Measurements from ENCODE around the gene DOCK3. TPM values are rescaled to one million over a fixed set of nuclear protein-coding genes. Genes with fewer than 3 reads are reported as not detected.
"Not testable (repeated sequence)": the region's sequence is repeated elsewhere in the genome, so short reads cannot be mapped to it uniquely, and the experiment has no call there.

Gene DOCK3
- total RNA-seq, 1 donor from 2014 or later: not detected

DNA sequence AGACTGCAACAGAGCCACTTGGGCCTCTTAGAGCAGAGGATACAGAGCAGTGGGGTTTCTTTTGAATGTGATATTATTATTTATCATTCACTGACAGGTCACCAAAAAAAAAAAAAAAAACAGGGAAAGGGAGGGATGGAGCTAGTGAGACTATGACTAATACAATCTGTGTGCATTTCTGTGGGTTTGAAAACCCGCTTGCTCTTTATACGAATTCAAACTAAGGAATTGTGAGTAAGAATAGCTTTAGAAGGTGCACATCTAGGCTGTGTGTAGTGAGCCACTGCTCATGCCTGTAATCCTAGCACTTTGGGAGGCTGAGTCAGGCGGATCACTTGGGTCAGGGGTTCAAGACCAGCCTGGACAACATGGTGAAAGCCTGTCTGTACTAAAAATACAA is 523.8 kb downstream of the DOCK3 start:
- DNase-seq (ENCODE audit: low read depth in 2 of 2): no peak

DNA sequence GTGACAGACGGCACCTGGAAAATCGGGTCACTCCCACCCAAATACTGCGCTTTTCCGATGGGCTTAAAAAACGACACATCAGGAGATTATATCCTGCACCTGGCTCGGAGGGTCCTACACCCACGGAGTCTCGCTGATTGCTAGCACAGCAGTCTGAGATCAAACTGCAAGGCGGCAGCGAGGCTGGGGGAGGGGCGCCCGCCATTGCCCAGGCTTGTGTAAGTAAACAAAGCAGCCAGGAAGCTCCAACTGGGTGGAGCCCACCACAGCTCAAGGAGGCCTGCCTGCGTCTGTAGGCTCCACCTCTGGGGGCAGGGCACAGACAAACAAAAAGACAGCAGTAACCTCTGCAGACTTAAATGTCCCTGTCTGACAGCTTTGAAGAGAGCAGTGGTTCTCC is 524.6 kb downstream of the DOCK3 start:
- not testable (repeated sequence) for DNase-seq (ENCODE audit: low read depth in 2 of 2)

DNA sequence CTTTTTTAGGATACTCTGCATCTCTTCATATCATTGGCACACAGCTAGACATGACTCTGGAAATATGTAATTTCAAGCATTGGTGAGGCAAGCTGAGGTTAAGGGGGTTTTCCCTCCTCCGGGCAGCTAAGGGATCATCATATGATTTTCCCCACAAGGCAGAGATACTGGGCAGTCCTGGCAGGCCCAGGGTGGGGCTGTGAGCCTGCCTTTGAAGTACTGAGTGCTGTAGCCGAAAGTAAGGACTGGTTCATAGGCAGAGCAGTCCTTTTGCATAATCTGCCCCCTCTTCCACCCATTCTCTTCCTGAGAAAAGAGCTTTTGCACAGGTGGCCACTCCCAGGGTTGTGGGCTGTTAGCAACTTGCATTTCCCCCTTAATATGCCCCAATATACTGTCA is 541.6 kb downstream of the DOCK3 start:
- DNase-seq (ENCODE audit: low read depth in 2 of 2): no peak

DNA sequence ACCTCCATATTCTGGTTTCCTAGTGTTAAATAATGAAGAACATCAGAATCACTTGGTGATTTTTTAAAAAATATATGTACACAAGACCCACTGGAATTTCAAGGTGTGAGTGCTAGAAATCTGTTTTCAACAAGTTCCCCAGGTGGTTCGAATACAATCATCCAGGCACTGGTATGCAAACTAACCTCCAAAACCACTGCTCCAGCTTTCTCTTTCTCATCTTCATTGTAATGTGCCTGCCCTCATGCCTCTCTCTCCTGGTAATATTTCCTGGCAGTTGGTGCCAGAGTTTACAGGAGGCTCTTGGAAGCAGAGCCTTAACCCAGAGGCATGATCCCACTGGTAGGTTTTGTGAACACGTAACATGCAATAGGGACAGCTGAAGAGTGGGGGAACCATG is 547.2 kb downstream of the DOCK3 start:
- no peak for DNase-seq (ENCODE audit: low read depth in 2 of 2)

DNA sequence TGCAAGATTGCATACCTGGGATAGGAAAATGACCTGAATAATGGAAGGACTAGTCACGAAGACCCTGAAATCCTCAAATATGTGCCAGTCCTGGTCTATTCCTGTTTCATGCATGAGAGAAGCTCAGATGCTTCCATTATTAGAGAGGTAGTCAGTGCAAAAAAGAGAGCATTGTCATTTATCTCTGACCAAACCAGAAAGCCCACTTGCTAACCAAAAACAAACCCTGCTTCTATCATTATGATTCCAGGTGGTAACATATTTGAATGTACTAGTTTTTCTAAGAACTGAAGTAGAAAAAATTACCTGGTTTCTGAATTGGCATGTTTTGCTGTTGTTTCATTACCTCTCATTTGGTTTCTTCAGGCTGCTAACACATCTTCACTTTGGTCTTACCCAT is 549.6 kb downstream of the DOCK3 start:
- no peak for DNase-seq (ENCODE audit: low read depth in 2 of 2)

DNA sequence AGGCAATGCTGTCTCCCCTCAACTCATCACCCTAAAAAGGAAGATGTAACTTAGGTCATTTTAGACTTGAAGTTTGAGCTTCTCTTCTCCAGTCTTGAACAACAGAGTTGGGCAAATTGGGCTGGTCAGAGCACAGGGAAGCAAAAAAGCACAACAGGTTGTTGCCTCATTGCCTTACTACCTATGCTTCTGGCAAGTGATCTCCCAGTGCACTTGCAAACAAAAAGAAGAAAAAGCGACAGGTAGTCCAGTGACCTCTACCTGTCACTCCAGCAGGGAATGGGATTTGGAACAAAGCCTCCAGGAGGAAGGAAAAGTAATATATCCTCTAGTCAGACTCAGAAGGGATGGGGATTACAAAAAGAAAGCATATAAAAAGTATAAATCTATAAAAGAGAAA is 550.1 kb downstream of the DOCK3 start:
- no peak for DNase-seq (ENCODE audit: low read depth in 2 of 2)

DNA sequence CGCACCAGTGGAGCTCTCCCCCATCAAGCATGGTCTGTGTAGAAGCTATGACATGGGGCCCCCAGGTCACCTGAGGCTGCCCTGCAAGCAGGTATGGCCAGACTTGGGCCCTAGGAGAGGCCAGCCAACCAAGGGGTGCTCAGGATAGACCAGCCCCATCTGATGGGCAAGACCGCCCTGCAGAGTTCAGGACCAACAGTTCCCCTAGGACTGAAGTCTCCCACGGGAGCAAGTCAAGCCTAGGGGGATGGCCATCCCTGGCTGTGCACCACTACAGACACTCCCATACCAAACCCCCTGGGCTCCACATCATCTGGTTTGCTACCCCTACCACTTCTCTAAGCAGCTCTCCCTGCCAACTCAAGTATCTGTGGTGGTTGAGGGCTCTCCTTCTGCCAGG is 568.2 kb downstream of the DOCK3 start:
- no peak for DNase-seq (ENCODE audit: low read depth in 2 of 2)

DNA sequence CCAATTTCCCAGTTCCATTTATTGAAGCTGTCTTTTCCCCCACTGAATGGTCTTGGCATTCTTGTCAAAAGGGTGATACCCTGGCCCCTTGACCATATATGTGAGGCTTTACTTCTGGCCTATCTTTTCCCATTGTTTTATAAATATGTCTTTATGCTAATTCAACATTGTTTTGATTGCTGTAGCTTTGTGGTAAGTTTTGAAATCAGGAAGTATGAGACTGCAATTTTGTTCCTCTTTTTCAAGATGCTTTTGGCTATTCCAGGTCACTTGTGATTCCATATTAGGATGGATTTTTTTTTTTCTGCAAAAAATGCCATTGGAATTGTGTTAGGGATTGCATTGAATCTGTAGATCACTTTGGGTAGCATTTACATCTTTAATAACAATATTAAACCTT is 569.2 kb downstream of the DOCK3 start:
- no peak for DNase-seq (ENCODE audit: low read depth in 2 of 2)

DNA sequence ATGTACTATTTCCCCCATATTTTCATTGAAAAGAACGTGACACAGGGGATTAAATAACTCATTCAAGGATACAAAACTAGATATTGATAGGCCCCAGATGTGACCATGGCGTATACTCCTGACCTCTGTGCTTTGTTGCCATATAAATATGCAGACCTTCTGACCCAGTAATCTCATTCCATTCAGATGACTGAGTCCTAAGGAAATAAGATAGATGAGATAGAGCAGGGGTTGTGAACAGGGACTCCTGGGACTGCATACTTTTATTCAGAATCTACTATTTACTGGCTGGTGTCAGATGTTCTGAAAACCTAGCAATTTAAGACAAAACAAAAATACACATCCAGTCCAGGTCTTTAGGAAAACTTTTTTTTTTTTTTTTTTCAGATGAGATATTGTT is 571.1 kb downstream of the DOCK3 start:
- no peak for DNase-seq (ENCODE audit: low read depth in 2 of 2)

DNA sequence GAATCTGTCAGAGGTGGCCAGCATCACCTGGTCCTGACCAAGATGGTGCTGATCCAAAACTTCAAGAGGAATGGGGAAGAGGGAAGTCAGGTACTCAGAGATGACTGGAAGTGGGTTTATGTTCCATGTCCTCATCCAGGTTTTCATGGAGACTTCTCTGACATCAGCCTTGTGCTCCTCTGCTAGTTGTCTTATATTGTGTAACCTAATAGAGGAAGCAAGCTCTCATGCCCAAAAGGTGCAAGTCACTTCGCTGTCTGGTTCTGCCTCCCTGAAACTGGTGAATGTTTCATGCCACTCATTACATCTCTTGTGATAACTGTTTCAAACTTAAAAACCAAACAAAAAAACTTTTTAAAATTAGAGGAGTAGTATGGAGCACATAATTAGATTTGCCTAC is 583.1 kb downstream of the DOCK3 start:
- DNase-seq (ENCODE audit: low read depth in 2 of 2): no peak

DNA sequence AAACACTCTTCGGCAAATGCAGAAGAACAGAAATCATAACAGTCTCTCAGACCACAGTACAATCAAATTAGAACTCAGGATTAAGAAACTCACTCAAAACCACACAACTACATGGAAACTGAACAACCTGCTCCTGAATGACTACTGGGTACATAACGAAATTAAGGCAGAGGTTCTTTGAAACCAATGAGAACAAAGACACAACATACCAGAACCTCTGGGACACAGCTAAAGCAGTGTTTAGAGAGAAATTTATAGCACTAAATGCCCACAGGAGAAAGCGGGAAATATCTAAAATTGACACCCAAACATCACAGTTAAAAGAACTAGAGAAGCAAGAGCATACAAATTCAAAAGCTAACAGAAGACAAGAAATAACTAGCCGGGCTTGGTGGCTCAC is 589.4 kb downstream of the DOCK3 start:
- not testable (repeated sequence) for DNase-seq (ENCODE audit: low read depth in 2 of 2)

DNA sequence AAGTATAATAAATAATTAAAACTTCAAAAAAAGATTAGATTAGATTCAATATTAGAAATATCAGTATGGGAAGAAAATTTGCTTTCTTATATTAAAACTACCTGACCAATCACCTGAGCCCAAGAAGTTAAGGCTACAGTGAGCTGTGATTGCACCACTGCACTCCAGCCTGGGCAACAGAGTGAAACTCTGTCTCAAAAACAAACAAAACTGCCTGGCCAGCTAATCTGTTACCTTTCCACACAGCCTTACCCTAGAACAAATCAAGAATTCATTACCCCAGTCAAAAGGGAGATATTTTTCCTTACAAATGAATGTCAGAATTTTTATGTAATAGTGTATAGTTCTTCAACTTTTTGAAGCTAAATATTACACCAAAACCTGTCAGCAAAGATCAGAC is 593.4 kb downstream of the DOCK3 start:
- DNase-seq (ENCODE audit: low read depth in 2 of 2): no peak

DNA sequence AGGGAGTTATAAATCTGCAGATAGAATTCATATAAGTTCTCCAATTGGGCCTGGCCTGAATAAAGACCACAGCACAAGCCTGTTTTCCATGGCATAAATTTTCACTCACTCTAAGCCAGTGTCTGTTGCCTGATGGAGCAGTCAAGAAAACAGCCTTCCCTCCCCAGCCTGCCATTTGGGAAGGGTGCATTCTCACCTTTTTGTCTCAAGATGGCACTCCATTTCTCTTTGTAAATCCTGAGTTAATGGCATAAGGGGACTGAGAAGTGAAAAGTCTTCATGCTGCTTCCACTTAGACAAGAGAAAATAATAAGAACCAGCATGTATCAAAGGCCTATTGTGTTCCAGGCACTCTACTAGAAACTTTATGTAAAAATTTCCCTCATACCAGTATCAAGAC is 594.7 kb downstream of the DOCK3 start:
- no peak for DNase-seq (ENCODE audit: low read depth in 2 of 2)

DNA sequence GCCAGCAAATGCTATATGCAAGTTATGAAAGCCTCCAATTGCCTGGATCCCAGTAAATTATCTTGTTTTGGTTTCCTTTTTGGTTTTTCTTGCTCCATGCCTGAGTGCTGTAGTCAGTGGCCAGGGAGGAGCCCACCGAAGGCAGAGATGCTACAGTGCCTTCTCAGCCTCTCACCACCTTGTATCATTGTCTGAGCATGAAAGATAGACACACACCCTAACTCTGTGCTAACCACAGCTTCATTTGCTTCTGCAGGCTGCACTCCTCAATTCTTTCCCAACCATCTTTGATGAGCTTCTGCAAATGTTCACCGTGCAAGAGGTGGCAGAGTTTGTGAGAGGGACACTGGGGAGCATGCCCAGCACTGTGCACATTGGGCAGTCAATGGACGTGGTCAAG is 595.8 kb downstream of the DOCK3 start:
- no peak for DNase-seq (ENCODE audit: low read depth in 2 of 2)

DNA sequence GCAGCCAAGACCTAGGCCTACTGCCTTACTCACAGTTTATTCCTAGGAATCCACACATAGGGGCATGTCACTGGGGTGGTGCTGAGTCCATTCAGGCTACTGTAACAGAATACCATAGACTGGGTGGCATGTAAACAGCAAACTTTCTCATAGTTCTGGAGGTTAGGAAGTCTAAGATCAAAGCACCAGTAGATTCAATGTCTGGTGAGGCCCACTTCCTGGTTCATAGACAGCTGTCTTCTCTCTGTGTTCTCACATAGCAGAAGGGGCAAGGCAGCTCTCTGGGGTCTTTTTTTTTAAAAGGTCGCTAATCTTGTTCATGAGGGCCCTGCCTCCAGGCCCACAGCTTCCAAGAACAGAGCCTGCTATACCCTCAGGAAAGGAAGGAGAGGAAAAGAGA is 596.4 kb downstream of the DOCK3 start:
- DNase-seq (ENCODE audit: low read depth in 2 of 2): no peak

DNA sequence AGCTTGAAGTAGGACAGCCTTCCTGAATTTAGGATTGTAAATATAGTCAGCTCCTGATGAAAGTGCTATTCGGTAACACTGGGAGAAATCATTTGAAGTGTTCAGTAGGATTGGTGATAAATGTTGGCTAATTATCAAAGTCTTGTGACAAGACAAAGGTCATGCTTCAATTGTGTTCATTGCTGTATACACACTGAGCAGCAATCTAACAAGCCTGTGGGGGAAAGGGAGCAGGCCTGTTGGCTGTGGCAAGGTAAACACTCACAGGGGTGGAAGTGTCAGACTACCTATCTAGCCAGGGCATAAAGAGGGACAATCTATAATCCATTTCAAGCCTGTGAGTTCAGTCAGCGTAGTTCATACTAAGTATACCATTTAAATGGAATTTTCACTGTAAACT is 599.3 kb downstream of the DOCK3 start:
- no peak for DNase-seq (ENCODE audit: low read depth in 2 of 2)

DNA sequence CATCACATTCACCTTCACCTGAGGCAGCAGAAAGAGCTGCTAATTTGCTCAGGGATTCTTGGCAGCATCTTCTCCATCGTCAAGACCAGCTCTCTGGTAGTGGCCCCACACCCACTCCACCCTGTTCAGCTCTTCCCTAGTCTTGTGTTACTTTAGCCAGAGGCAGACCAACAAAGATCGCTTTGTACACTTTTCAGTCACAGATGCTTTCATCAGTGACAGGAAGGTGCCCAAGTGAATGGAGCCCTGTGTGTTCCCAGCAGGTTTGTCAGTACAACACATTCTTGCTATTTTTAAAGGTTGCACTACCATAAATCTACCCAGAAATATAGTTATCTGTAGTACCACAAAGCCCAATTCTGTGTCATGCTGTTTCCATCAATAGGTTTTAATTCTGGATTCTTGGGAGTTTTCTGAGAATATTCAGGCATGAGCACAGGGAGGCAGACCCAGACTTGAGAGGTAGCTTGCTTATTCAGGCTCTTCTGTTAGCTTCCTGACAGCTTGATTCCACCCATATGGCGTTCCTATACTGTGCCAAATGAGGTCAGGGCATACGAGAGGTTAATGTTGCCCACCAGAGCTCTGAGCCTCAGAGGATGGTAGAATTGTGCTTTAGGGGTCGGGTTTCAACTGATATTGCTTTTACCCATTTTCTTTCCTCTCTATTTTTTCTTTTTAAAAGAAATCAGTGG is 600.5 kb downstream of the DOCK3 start:
- DNase-seq (ENCODE audit: low read depth in 2 of 2): no peak

DNA sequence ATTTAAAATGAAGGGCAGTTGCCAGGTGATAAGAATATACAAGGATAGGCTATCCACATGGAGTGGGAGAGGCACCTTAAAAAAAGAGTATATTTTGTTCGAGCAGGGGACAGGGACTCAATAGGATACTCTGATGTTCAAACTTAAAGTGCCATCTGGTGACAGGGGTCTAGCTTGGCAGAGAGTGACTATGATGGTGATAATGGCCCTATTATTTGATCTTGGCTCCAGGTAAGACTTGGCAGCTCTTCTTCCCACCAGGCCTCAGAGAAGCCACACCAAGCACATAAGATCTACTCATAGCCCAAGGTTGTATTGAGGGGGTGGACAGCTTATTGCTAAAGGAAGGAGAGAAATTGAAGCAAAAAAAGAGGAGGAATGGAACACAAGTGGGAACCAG is 601.3 kb downstream of the DOCK3 start:
- DNase-seq (ENCODE audit: low read depth in 2 of 2): no peak

DNA sequence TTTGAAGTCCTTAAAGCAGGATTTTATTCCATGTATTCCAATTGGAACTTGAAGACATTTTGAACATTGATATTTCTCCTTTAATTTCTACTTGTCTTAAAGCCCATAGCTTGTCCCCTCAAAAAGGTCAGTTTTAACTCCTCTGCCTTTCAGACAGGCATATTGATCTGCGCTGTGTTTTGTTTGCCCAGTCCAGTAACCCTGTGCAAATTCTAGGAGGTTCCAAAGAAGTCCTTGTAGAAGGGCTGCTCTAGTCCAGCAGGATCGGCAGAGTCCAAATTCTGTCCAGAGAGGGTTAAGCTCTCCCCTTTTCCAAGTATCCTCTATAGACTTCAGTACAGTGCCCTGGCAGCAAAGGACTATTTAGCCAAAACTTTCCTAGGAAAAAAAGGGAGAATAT is 604.7 kb downstream of the DOCK3 start:
- DNase-seq (ENCODE audit: low read depth in 2 of 2): no peak

DNA sequence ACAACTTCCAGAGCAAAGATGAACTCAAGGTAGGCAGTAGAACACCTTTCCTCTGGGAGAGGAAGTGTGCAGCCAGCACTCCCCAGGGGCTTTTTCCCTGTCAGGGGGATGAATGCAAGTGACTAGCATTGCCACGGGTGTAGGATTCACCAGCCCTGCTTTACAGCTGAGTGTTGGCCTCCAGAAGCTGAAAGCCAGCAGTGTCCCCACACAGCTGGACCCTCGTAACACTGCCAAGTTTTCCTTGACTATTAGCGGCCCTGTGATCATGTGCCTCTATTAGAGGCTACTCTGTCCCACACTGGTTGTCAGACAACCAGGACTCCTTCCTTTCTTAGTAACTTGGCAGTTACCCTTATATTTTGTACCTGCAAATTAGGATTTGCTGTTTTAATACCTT is 605.4 kb downstream of the DOCK3 start:
- no peak for DNase-seq (ENCODE audit: low read depth in 2 of 2)

DNA sequence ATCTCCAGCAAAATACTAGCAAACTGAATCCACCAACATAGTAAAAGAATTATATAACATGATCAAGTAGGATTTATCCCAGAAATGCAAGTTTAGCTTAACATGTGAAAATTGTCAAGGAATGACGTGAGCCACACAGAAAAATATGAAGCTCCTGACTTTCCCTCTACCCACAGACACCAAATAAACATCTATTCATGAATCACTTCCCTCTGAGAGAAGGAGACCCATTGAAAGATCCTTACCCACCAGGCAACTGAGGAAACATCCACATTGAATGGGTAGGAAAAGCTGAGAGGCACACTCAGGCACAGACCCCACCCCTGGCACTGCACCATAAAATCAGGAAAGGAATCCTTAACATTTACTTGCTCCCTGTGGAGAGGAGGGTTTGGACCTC is 608.2 kb downstream of the DOCK3 start:
- DNase-seq (ENCODE audit: low read depth in 2 of 2): peak in 1 of 2 donors; percentile 51

DNA sequence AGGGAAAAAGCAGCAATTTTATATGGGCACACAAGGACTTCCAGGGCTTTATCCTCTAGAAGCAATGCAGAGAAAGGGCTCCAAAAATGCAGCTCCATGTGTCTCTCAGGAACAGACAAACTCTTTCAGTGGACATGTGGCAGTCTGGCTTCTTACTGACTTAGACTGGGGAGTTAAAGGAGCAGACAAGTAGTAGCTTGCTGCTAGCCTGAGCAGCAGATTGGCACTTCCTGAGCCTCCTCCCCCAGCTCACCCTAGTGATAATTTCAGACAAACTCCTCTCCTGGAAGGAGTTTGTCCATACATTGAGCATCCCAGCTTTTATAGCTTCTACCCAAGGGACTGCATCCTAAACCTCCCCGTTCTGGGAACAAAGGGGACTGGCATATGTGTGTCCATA is 608.7 kb downstream of the DOCK3 start:
- peak in 1 of 2 donors; percentile 14 for DNase-seq (ENCODE audit: low read depth in 2 of 2)

DNA sequence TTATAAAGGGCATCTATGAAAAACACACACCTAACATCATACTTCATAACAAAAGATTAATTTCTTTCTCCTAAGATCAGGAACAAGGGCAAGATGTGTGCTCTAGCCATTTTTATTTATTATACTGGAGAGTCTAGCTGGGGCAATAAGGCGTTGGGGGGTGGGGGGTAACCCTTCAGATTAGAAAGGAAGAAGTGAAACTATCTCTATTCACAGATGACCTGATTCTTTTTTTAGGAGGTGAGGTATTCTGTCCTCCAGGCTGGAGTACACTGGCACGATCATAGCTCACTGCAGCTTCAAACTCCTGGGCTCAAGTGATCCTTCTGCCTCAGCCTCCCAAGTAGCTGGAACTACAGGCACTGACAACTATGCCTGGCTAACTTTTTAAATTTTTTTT is 620.9 kb downstream of the DOCK3 start:
- no peak for DNase-seq (ENCODE audit: low read depth in 2 of 2)

DNA sequence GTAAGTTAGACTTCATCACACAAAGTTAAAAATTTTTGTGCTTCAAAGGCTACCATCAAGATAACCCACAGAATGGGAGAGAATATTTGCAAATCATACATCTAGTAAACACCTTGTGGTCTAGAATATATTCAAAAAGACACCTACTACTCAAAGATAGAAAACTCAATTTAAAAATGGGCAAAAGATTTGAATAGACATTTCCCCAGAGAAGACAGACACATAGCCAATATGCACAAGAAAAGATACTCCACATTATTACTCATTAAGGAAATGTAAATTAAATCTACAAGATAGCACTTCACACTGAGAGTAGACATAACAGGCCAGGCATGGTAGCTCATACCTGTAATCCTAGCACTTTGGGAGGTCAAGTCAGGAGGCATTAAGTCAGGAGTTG is 622.6 kb downstream of the DOCK3 start:
- DNase-seq (ENCODE audit: low read depth in 2 of 2): no peak
